Tibial nerve (tissue), 4 donors: ENCODE measurements around the gene OTOP3. TPM values are rescaled to one million over a fixed set of nuclear protein-coding genes. Genes with fewer than 3 reads are reported as not detected.

Source experiments
- DNase-seq, 2 donors: peaks; one replicate each; pipeline ENCODE4 v3.0.0-alpha.2; 2019; ENCODE audit warnings: low spot score in 2 of 2
- H3K27ac ChIP-seq, 4 donors: fragments of 200-600 bp; sonication (generic) in 3 of 4; one replicate each; pipeline ENCODE4 v1.5.1; 2017 to 2019; ENCODE audit warnings: mild to moderate bottlenecking in 1 of 4
- H3K27me3 ChIP-seq, 2 donors: fragments of 200-600 bp; sonication (generic) in 1 of 2; one replicate each; pipeline versions ENCODE4 v1.5.1 to v1.6.0; 2017 to 2019
- H3K36me3 ChIP-seq, 3 donors: fragments of 200-600 bp; sonication (generic); one replicate each; pipeline ENCODE4 v1.5.1; 2018 to 2019
- H3K4me1 ChIP-seq, 4 donors: fragments of 200-600 bp; sonication (generic) in 3 of 4; one replicate each; pipeline ENCODE4 v1.5.1; 2017 to 2019
- H3K4me3 ChIP-seq, 4 donors: fragments of 200-600 bp; sonication (generic) in 3 of 4; one replicate each; pipeline ENCODE4 v1.5.1; 2017 to 2019; ENCODE audit warnings: mild to moderate bottlenecking in 1 of 4, moderate library complexity in 1 of 4
- H3K9me3 ChIP-seq, 4 donors: fragments of 200-600 bp; sonication (generic) in 3 of 4; one replicate each; pipeline ENCODE4 v1.5.1; 2017 to 2019
- EP300 ChIP-seq, 2 donors: sonication (generic); formaldehyde crosslinking; IDR thresholded peaks; one replicate each; pipeline ENCODE4 v1.6.1; 2017; ENCODE audit warnings: antibody characterized with exemption in 2 of 2, mild to moderate bottlenecking in 1 of 2
- POLR2A ChIP-seq, 2 donors: fragments of 450-650 bp; IDR thresholded peaks; one replicate each; pipeline ENCODE4 v1.6.1; 2017; ENCODE audit warnings: antibody characterized with exemption in 2 of 2, mild to moderate bottlenecking in 2 of 2, moderate library complexity in 2 of 2
- WGBS, 2 donors: methylation state at CpG; one replicate each; pipeline ENCODE4 v1.1.5; 2018; 5-methylcytosine and 5-hydroxymethylcytosine counted together
- total RNA-seq, 4 donors: library from RNA; depleted of rRNA; stranded (reverse); fragments of >200 nt; gene quantifications; one replicate each; pipeline ENCODE4 v1.1.0, GENCODE V29; 2016
- TF ChIP-seq, protein P1 (sequence below), 5 experiments: fragments of 200-600 bp in 3 of 5; fragments of 450-650 bp in 2 of 5; sonication (generic) in 3 of 5; IDR thresholded peaks; one replicate each; pipeline ENCODE4 v1.5.1; 2016 to 2019; ENCODE audit warnings: antibody characterized with exemption in 5 of 5, mild to moderate bottlenecking in 3 of 5, moderate library complexity in 2 of 5

OTOP3 gene
- total RNA-seq, 4 donors from 2014 or later: not detected

DNA sequence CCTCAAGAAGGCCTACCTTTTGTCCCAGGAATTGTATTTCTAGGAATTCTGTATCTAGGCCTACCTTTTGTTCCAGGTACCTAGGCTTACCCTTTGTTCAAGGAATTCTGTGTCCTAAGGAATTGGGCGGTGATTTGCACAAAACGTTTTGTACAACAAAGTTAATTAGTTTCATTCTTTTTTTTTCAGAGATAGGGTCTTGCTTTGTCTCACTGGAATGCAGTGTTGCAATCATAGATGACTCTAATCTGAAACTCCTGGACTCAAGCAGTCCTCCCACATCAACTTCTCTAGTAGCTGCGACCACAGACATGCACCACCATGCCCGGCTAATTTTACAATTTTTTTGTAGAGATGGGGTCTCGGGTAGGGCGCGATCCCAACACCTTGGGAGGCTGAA is 58.7 kb downstream of the OTOP3 start:
- Histone ChIP-seq H3K4me1 (peaks cover 0 to 7% (median 1%) of the 10 kb centered on the region in 4 donors), H3K4me3 (no peak overlapping the region), H3K9me3 (no peaks in the 10 kb centered on the region), H3K27ac (no peak overlapping the region), H3K27me3 (no peaks in the 10 kb centered on the region), H3K36me3 (peaks cover 0 to 2% (median 0%) of the 10 kb centered on the region in 3 donors)
- no peak for DNase-seq
- 82 to 85% methylated on average over 7 of the region's 7 CpGs for WGBS, 2 donors
- no peak for TF ChIP-seq POLR2A (IDR thresholded peaks at IDR 0.05)

DNA sequence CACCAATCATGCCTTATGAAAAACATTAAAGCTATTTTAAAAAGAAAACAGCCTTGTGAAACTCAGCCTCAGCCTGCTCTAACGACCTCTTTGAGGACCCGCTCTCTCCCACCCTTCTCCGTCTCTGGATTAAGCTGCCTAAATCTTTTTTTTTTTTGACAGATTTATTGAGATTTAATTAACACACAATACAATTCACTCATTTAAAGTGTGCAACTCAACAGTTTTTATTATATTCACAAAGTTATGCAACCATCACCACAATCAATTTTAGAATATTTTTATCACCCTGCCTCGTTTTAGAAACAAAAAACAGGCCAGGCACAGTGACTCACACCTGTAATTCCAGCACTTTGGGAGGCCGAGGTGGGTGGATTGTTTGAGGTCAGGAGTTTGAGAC is 60.1 kb downstream of the OTOP3 start:
- no peak for DNase-seq
- WGBS, 2 donors: 75 to 78% methylated on average over 5 of the region's 5 CpGs
- H3K9me3 ChIP-seq: no peaks in the 10 kb centered on the region
- H3K27me3 ChIP-seq: no peaks in the 10 kb centered on the region
- H3K27ac ChIP-seq: no peak overlapping the region
- TF ChIP-seq, protein P1, sequence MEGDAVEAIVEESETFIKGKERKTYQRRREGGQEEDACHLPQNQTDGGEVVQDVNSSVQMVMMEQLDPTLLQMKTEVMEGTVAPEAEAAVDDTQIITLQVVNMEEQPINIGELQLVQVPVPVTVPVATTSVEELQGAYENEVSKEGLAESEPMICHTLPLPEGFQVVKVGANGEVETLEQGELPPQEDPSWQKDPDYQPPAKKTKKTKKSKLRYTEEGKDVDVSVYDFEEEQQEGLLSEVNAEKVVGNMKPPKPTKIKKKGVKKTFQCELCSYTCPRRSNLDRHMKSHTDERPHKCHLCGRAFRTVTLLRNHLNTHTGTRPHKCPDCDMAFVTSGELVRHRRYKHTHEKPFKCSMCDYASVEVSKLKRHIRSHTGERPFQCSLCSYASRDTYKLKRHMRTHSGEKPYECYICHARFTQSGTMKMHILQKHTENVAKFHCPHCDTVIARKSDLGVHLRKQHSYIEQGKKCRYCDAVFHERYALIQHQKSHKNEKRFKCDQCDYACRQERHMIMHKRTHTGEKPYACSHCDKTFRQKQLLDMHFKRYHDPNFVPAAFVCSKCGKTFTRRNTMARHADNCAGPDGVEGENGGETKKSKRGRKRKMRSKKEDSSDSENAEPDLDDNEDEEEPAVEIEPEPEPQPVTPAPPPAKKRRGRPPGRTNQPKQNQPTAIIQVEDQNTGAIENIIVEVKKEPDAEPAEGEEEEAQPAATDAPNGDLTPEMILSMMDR (IDR thresholded peaks at IDR 0.05): no peak
- TF ChIP-seq POLR2A (IDR thresholded peaks at IDR 0.05) (no peak), EP300 (IDR thresholded peaks at IDR 0.05) (no peak)
- no peak overlapping the region for H3K4me3 ChIP-seq
- H3K36me3 ChIP-seq: peaks cover 0 to 12% (median 0%) of the 10 kb centered on the region in 3 donors
- no peaks in the 10 kb centered on the region for H3K4me1 ChIP-seq

DNA sequence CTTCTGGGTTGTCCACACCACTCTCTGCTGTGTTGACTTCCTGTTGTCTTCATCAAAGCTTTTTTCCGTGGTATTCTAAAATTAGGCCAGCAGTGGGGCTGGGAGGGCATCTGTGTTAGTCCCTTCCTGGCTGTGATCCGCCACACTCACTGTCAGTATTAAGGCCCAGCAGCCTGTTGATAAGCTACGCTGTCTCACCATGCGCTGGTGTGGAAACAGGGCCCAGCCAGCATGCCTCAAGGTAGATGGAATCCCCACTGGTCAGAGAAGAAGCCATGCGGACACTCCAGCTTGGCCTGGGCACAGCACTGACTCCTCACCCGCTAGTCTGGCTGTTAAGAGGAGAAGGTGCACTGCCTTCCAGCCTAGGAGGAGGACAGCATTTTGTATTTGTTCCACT is 63.1 kb downstream of the OTOP3 start:
- Histone ChIP-seq H3K36me3 (peaks cover 0 to 41% (median 0%) of the 10 kb centered on the region in 3 donors), H3K4me3 (no peak overlapping the region)

DNA sequence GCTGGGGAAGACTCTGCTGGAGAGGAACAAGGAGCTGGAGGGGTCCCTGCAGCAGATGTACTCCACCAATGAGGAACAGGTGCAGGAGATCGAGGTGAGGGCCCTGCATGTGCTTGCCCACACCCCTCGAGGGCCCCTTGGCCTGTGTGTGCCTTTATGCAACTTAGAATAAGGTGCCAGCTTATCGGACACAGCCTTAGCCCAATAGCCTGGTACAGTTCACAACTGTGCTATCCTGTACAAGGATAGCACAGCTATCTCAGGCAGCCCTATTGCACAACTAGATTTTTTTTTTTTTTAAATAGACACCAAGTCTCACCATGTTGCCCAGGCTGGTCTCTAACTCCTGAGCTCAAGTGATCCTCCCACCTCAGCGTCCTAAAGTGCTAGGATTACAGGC is 63.8 kb downstream of the OTOP3 start:
- TF ChIP-seq EP300 (IDR thresholded peaks at IDR 0.05) (no peak), POLR2A (IDR thresholded peaks at IDR 0.05) (no peak)
- TF ChIP-seq, protein P1 (IDR thresholded peaks at IDR 0.05): no peak
- Histone ChIP-seq H3K36me3 (peaks cover 0 to 48% (median 0%) of the 10 kb centered on the region in 3 donors), H3K4me3 (no peak overlapping the region), H3K9me3 (no peaks in the 10 kb centered on the region), H3K27ac (no peak overlapping the region), H3K27me3 (no peaks in the 10 kb centered on the region), H3K4me1 (no peaks in the 10 kb centered on the region)
- WGBS, 2 donors: 86 to 91% methylated on average over 4 of the region's 4 CpGs
- DNase-seq: no peak

More for the DNA sequence above, 63.1 kb downstream of the OTOP3 start:
- Histone ChIP-seq H3K27me3 (no peaks in the 10 kb centered on the region), H3K9me3 (no peaks in the 10 kb centered on the region), H3K27ac (no peak overlapping the region), H3K4me1 (no peaks in the 10 kb centered on the region)
- 33 to 82% methylated on average over 1 to 6 of the region's 6 CpGs for WGBS, 2 donors
- TF ChIP-seq EP300 (IDR thresholded peaks at IDR 0.05): no peak
- no peak for TF ChIP-seq POLR2A (IDR thresholded peaks at IDR 0.05)
- DNase-seq: no peak

Other genes starting within 250 kb of the OTOP3 start
- 1 to 10 TPM in 1 of 4 donors, not detected in 3; 2.1 TPM for gene CD300LF, start 223.0 kb upstream of the OTOP3 start, total RNA-seq
- 1 to 10 TPM in 3 of 4 donors, under 1 TPM in 1; 0.87 to 4.4 (median 2.3) TPM for gene RAB37, start 198.6 kb upstream of the OTOP3 start, total RNA-seq
- gene NHERF1, start 187.3 kb upstream of the OTOP3 start, total RNA-seq: 10 to 100 TPM; 42.2 to 55.2 (median 53.0) TPM
- 10 to 100 TPM; 27.5 to 78.6 (median 43.2) TPM for gene NAT9, start 159.6 kb upstream of the OTOP3 start, total RNA-seq
- gene GRIN2C, start 76.0 kb upstream of the OTOP3 start, total RNA-seq: 1 to 10 TPM in 1 of 4 donors, under 1 TPM in 3; 0.22 to 3.6 (median 0.50) TPM
- 10 to 100 TPM in 1 of 4 donors, 1 to 10 TPM in 3; 3.9 to 12.1 (median 8.8) TPM for gene FDXR, start 62.9 kb upstream of the OTOP3 start, total RNA-seq
- gene FADS6, start 42.3 kb upstream of the OTOP3 start, total RNA-seq: not detected
- under 1 TPM in 1 of 4 donors, not detected in 3; 0.87 TPM for gene USH1G, start 12.6 kb upstream of the OTOP3 start, total RNA-seq
- not detected for gene OTOP2, start 11.6 kb upstream of the OTOP3 start, total RNA-seq
- gene HID1, start 36.9 kb downstream of the OTOP3 start, total RNA-seq: 10 to 100 TPM in 1 of 4 donors, 1 to 10 TPM in 3; 5.7 to 11.6 (median 8.9) TPM
- 10 to 100 TPM; 10.7 to 19.2 (median 13.9) TPM for gene CDR2L, start 51.7 kb downstream of the OTOP3 start, total RNA-seq
- 10 to 100 TPM; 32.1 to 51.9 (median 46.0) TPM for gene MRPL58, start 76.8 kb downstream of the OTOP3 start, total RNA-seq
- gene ATP5PD, start 111.1 kb downstream of the OTOP3 start, total RNA-seq: 100 to 1,000 TPM; 171 to 241 (median 220) TPM
- gene KCTD2, start 111.3 kb downstream of the OTOP3 start, total RNA-seq: 10 to 100 TPM; 24.9 to 33.5 (median 32.6) TPM
- gene SLC16A5, start 152.1 kb downstream of the OTOP3 start, total RNA-seq: 10 to 100 TPM in 1 of 4 donors, 1 to 10 TPM in 3; 4.6 to 27.9 (median 7.7) TPM
- gene ARMC7, start 174.1 kb downstream of the OTOP3 start, total RNA-seq: 10 to 100 TPM in 1 of 4 donors, 1 to 10 TPM in 3; 4.2 to 12.0 (median 8.3) TPM
- 100 to 1,000 TPM; 137 to 194 (median 166) TPM for gene NT5C, start 195.8 kb downstream of the OTOP3 start, total RNA-seq
- gene JPT1, start 218.6 kb downstream of the OTOP3 start, total RNA-seq: 10 to 100 TPM; 13.5 to 53.4 (median 32.4) TPM
- gene SUMO2, start 247.1 kb downstream of the OTOP3 start, total RNA-seq: 10 to 100 TPM; 38.1 to 62.9 (median 59.8) TPM